Muscle layer of colon (tissue), 2 donors: ENCODE data around the gene ABCB9.
"Not testable (repeated sequence)": the region's sequence is repeated elsewhere in the genome, so short reads cannot be mapped to it uniquely, and the experiment has no call there.

Experiments used
- H3K27ac ChIP-seq: one replicate; pipeline ENCODE4 v1.7.0; 2013; ENCODE audit warnings: low read depth, mild to moderate bottlenecking, low read length, moderate library complexity
- H3K27me3 ChIP-seq, 2 donors: one replicate each; pipeline ENCODE4 v1.7.0; 2013; ENCODE audit warnings: low read length in 2 of 2, mild to moderate bottlenecking in 2 of 2; ENCODE audit not compliant: insufficient read depth in 2 of 2, control insufficient read depth in 1 of 2
- H3K36me3 ChIP-seq: one replicate; pipeline ENCODE4 v1.7.0; 2013; ENCODE audit warnings: mild to moderate bottlenecking, low read length; ENCODE audit not compliant: insufficient read depth
- H3K4me1 ChIP-seq: one replicate; pipeline ENCODE4 v1.7.0; 2013; ENCODE audit warnings: mild to moderate bottlenecking, low read length; ENCODE audit not compliant: insufficient read depth
- H3K4me3 ChIP-seq, 2 donors: one replicate each; pipeline ENCODE4 v1.7.0; 2013; ENCODE audit warnings: low read length in 2 of 2, low read depth in 1 of 2, mild to moderate bottlenecking in 1 of 2, moderate library complexity in 1 of 2
- H3K9ac ChIP-seq: one replicate; pipeline ENCODE4 v1.7.0; 2013; ENCODE audit warnings: low read length
- H3K9me3 ChIP-seq: one replicate; pipeline ENCODE4 v1.7.0; 2013; ENCODE audit warnings: mild to moderate bottlenecking, low read length
- donor health status: abdominal sarcoma.
- donor health status: Adenocarcinoma of cecum.

Gene ABCB9

GRCh38 chr12:122918827-122919226 lies 47.4 kb downstream of the ABCB9 start:
- no peaks in the 10 kb centered on the region for H3K27me3 ChIP-seq
- no peak overlapping the region for H3K27ac ChIP-seq
- H3K9ac ChIP-seq: no peak overlapping the region
- H3K4me3 ChIP-seq: no peak overlapping the region
- H3K4me1 ChIP-seq: peaks cover 10% of the 10 kb centered on the region
- H3K9me3 ChIP-seq: no peaks in the 10 kb centered on the region
- no peaks in the 10 kb centered on the region for H3K36me3 ChIP-seq

DNA sequence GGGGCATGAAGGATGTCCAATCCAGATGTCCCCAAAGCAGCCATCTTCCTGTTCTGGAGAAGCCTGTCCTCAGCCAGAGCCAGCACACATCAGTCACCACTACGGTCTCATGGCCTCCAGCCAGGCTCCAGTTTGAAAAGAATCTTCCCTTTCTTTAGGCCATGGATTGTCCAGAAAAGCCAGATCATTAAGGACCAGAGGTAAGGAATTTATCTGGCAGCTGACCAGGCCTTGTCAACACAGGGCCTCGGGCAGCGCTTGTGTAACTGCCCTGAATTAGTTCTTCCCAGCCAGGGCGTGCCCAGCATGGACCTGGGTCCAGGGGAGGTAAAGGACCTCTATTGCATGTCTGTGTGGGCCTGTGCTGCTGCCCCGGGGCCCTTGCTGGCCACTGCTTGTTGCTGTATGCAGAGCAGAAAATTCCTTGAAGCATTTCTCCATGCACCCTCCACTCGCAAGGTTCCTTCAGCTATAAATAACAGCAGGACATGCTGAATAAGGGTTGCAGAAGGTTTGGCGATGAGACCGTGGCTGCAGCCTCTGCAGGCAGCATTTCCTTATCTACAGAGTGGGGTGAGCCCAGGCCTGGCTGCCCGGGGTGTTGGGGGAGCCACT lies 48.6 kb downstream of the ABCB9 start:
- Histone ChIP-seq H3K9me3 (no peaks in the 10 kb centered on the region), H3K27ac (peak overlapping the region; percentile 41), H3K36me3 (no peaks in the 10 kb centered on the region), H3K4me3 (peak overlapping the region in 1 of 2 donors; percentile 27), H3K4me1 (peaks cover 10% of the 10 kb centered on the region), H3K9ac (no peak overlapping the region), H3K27me3 (no peaks in the 10 kb centered on the region)

GRCh38 chr12:122909442-122910288 lies 56.6 kb downstream of the ABCB9 start:
- H3K4me3 ChIP-seq: no peak overlapping the region
- no peak overlapping the region for H3K27ac ChIP-seq
- H3K9ac ChIP-seq: no peak overlapping the region

DNA sequence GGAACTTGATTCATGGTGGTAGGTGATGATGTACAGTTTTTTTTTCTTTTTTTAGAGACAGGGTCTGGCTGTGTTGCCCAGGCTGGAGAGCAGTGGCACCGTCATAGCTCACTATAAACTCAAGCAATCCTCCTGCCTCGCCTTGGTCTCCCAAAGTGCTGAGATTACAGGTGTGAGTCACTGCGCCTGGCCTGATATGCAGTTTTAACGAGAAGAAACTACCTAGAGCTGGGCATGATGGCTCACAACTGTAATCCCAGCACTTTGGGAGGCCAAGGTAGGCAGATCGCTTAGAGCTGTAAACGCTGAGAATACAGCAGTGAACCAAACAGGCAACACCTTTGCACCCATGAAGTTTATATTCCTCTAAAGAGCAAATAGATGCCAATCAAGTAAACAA lies 57.3 kb downstream of the ABCB9 start:
- Histone ChIP-seq H3K27ac (no peak overlapping the region), H3K9me3 (no peaks in the 10 kb centered on the region), H3K4me3 (no peak overlapping the region), H3K9ac (no peak overlapping the region), H3K4me1 (no peaks in the 10 kb centered on the region), H3K27me3 (no peaks in the 10 kb centered on the region), H3K36me3 (no peaks in the 10 kb centered on the region)

More at GRCh38 chr12:122909442-122910288, 56.6 kb downstream of the ABCB9 start:
- Histone ChIP-seq H3K36me3 (no peaks in the 10 kb centered on the region), H3K9me3 (no peaks in the 10 kb centered on the region), H3K4me1 (no peaks in the 10 kb centered on the region), H3K27me3 (no peaks in the 10 kb centered on the region)

GRCh38 chr12:122905258-122905657 lies 61.0 kb downstream of the ABCB9 start:
- not testable (repeated sequence) for H3K27ac ChIP-seq, H3K27me3 ChIP-seq, H3K4me1 ChIP-seq, H3K36me3 ChIP-seq, H3K4me3 ChIP-seq, H3K9me3 ChIP-seq, H3K9ac ChIP-seq

DNA sequence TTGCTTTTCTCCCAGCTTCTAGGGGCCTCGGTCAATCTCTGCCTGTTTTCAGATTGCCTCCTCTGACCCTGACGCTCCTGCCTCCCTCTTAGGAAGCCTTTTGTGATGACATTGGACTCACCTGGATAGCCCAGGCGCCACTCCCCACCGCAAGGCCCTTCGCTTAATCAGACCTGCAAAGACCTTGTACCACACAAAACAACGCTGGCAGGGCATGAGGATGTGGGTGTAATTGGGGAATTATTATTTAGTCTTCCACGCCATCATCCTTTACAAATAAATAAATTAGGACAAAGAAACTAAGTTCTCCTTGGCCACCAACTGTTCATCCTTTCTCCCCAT lies 62.6 kb downstream of the ABCB9 start:
- Histone ChIP-seq H3K9me3 (no peaks in the 10 kb centered on the region), H3K27ac (no peak overlapping the region), H3K4me3 (no peak overlapping the region), H3K9ac (no peak overlapping the region), H3K4me1 (no peaks in the 10 kb centered on the region), H3K36me3 (no peaks in the 10 kb centered on the region), H3K27me3 (no peaks in the 10 kb centered on the region)

DNA sequence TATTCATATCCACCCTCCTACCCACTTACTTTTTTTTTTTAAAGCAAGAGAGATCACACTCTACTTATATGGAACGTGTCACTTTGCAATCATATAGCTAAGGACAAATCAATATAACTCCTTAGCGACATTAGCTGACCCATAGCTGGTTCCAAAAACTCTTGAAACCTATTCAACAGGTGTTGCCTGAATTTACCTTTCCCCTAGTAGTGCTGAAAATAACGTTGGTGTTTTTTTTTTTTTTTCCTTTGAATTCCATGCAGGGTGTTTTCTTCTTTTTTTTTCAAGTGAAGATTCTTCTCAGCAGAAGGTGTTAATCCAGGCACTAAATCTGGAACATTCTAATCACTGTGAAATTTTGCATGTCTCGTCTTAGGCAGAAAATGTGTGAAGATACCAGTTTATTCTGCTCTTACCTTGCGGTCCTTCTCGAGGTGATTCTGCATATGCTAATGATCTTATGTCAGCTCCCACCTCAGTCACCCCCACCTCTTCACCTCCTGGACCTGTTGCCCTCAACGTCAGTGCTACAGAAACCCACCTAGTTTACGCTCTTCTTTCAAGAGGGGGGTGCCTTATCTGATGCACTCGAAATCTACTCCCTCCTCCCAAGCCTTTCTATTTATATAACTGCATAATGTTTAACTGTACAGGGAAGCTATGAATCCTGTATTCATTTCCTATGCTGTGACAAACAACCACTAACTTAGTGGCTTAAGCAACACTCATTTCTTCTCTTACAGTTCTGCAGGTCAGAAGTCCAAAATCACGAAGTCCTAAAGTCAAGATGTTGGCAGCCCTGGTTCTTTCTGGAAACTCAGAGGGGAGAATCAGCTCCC lies 63.2 kb downstream of the ABCB9 start:
- Histone ChIP-seq H3K9me3 (no peaks in the 10 kb centered on the region), H3K27me3 (no peaks in the 10 kb centered on the region), H3K9ac (no peak overlapping the region), H3K27ac (no peak overlapping the region), H3K4me3 (no peak overlapping the region), H3K4me1 (no peaks in the 10 kb centered on the region), H3K36me3 (no peaks in the 10 kb centered on the region)

DNA sequence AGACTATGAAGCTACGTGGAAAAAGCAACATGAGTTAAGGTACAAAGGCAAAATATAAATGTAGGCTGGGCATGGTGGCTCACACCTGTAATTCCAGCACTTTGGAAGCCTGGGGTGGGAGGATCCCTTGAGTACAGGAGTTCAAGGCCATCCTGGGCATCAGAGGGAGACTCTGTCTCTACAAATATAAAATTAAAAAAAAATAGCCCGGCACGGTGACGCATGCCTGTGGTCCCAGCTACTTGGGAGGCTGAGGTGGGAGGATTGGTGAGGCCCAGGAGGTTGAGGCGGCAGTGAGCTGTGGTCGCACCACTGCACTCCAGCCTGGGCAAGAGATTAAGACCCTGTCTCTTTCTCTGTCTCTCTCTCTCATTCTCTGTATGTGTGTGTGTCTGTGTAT lies 66.4 kb downstream of the ABCB9 start:
- H3K4me1 ChIP-seq: peaks cover 2% of the 10 kb centered on the region
- H3K4me3 ChIP-seq: no peak overlapping the region
- H3K27me3 ChIP-seq: no peaks in the 10 kb centered on the region
- H3K9ac ChIP-seq: no peak overlapping the region
- H3K36me3 ChIP-seq: no peaks in the 10 kb centered on the region
- no peak overlapping the region for H3K27ac ChIP-seq
- H3K9me3 ChIP-seq: no peaks in the 10 kb centered on the region

DNA sequence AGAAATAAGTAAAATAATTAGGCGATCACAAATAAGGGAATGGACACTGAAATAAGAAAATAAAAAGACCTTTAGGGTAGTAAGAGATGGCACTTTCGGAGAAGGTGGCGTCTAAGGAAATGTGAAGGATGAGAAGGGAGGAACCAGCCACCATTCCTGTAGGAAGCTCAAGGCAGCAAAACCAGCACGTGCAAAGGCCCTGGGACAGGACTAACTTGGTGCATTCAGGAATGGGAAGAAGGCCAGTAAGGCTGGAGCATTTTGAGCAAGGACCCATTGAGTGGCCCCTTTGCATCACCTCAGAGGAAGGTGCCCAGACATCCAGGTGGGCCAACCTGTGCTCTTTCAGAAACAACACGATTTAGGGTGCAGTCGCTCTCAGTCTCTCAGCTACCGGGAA lies 69.6 kb downstream of the ABCB9 start:
- Histone ChIP-seq H3K27me3 (no peaks in the 10 kb centered on the region), H3K27ac (no peak overlapping the region), H3K9me3 (no peaks in the 10 kb centered on the region), H3K9ac (no peak overlapping the region), H3K4me1 (peaks cover 26% of the 10 kb centered on the region), H3K36me3 (no peaks in the 10 kb centered on the region), H3K4me3 (no peak overlapping the region)

DNA sequence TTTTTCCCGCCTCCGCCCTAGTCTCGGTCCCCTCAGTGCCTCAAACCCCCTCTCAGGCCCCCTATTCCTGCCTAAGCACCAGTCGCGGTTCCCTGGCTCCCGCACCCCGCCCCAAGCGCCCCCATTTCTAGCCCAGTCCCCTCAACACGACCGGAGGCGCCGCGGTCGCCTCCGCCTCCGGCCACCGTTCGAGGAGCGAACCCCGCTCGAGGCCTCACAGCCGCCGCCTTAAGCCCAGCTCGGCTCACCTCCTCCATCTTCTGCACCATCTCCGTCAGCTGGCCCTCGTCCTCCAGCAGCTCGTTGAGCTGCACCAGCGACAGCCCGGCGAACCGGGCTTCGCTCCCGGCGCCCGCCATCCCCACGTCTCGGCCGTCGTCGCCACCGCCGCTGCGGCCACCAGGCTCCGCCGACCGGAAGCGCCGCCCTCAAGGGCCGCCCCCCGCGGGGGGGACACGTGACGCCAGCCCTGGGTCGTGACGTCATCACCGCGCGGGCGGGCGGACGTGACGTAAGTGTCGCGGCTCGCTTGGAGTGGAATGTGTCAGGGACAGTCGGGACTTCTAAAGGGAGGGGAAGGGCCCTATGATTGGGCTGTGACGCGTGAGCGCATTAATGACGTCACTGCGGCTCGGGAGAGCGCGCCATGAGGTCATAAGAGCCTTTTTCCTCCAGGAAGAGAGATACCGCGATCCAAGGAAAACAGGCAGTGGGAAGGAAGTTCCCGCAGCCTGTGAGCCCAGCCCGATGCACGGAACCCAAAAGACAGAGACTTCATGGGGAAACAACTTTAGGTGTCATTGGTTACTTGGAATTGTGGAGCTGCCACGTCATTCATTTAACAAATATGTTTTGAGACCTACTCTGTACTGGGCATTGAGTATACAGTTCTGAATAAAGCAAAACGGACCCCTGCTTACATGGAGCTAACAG lies 70.3 kb downstream of the ABCB9 start, which contains the start of gene VPS37B:
TSS of gene VPS37B (minus strand) at position 421 of the 933 bp plus-strand sequence. CDS start at position 359, 62 bp downstream.
- H3K4me1 ChIP-seq: peaks cover 26% of the 10 kb centered on the region

More for the DNA sequence above, 70.3 kb downstream of the ABCB9 start, which contains the start of gene VPS37B:
- peak within 1 kb of the TSS; percentile 92 for H3K9ac ChIP-seq
- H3K36me3 ChIP-seq: no peaks in the 10 kb centered on the region
- no peaks in the 10 kb centered on the region for H3K27me3 ChIP-seq
- peak within 1 kb of the TSS; percentile 89 for H3K27ac ChIP-seq
- no peaks in the 10 kb centered on the region for H3K9me3 ChIP-seq
- peak within 1 kb of the TSS; percentile 75 to 92 for H3K4me3 ChIP-seq
